D721Med (cell line): Measurements from ENCODE around the gene UBASH3B.
A peak's percentile ranks its signal among the peaks of the same experiment; 100 is the strongest.
"Not testable (repeated sequence)": the region's sequence is repeated elsewhere in the genome, so short reads cannot be mapped to it uniquely, and the experiment has no call there.

ENCODE experiments used
- DNase-seq: peaks from one replicate; pipeline ENCODE4 v3.0.0; 2011; ENCODE audit warnings: low spot score; ENCODE audit not compliant: insufficient read length
- FAIRE-seq: peaks from 2 replicates; lab custom pipeline; 2011; peaks lifted over from hg19 to GRCh38; lab: Jason Lieb, UNC
- CTCF ChIP-seq: IDR thresholded peaks from 2 replicates; pipeline ENCODE4 v1.5.1; 2012; ENCODE audit warnings: mild to moderate bottlenecking, control low read depth; ENCODE audit not compliant: insufficient read depth; ENCODE audit errors: missing control alignments

The UBASH3B gene

GRCh38 chr11:122655527-122656072 is at the start of gene UBASH3B:
UBASH3B (plus strand) TSS chr11:122655722; CDS start chr11:122656050, 328 bp downstream.
- DNase-seq (peak; percentile 25), FAIRE-seq (no peak)
- TF ChIP-seq CTCF: no peak

GRCh38 chr11:122607162-122607561 is 48.4 kb upstream of the UBASH3B start:
- DNase-seq, FAIRE-seq: not testable (repeated sequence)

- FAIRE-seq (no peak), DNase-seq (no peak)
- TF ChIP-seq CTCF: no peak
Measured at GRCh38 chr11:122612123-122612824, 43.2 kb upstream of the UBASH3B start.

- no peak for TF ChIP-seq CTCF
Measured at GRCh38 chr11:122616718-122617117, 38.8 kb upstream of the UBASH3B start.

GRCh38 chr11:122617297-122617696 is 38.2 kb upstream of the UBASH3B start:
- DNase-seq (no peak), FAIRE-seq (no peak)
- no peak for TF ChIP-seq CTCF

More at GRCh38 chr11:122616718-122617117, 38.8 kb upstream of the UBASH3B start:
- FAIRE-seq (no peak), DNase-seq (no peak)

GRCh38 chr11:122617926-122618325 is 37.6 kb upstream of the UBASH3B start:
- no peak for DNase-seq
- no peak for FAIRE-seq
- no peak for TF ChIP-seq CTCF

GRCh38 chr11:122618927-122619326 is 36.6 kb upstream of the UBASH3B start:
- no peak for TF ChIP-seq CTCF
- FAIRE-seq (no peak), DNase-seq (no peak)
